H9 (cell line): ENCODE data around the gene CARS1. TPM values are rescaled to one million over a fixed set of nuclear protein-coding genes. Genes with fewer than 3 reads are reported as not detected.

ENCODE experiments used
- DNase-seq: peaks from one replicate; pipeline ENCODE4 v3.0.0-alpha.2; 2017
- H2AFZ ChIP-seq: one replicate; pipeline ENCODE4 v1.6.1; 2013; ENCODE audit warnings: mild to moderate bottlenecking, low read length, control low read depth, moderate library complexity
- H2AK5ac ChIP-seq: 2 replicates; pipeline ENCODE4 v1.6.1; 2013; ENCODE audit warnings: low read length, control low read depth, mixed read lengths; ENCODE audit not compliant: insufficient read length
- H2BK120ac ChIP-seq: one replicate; pipeline ENCODE4 v1.6.1; 2013; ENCODE audit warnings: low read depth, mild to moderate bottlenecking, low read length, control low read depth, inconsistent platforms; ENCODE audit not compliant: poor library complexity, severe bottlenecking
- H2BK12ac ChIP-seq: 2 replicates; pipeline ENCODE4 v1.6.1; 2013; ENCODE audit warnings: low read length, control low read depth, mixed read lengths, low read depth; ENCODE audit not compliant: insufficient read length
- H2BK15ac ChIP-seq: 2 replicates; pipeline ENCODE4 v1.6.1; 2013; ENCODE audit warnings: low read depth, low read length, control low read depth
- H2BK20ac ChIP-seq: one replicate; pipeline ENCODE4 v1.6.1; 2013; ENCODE audit warnings: low read depth, mild to moderate bottlenecking, low read length, control low read depth, inconsistent platforms; ENCODE audit not compliant: poor library complexity, severe bottlenecking
- H2BK5ac ChIP-seq: 2 replicates; pipeline ENCODE4 v1.6.1; 2013; ENCODE audit warnings: low read length, control low read depth, mixed read lengths; ENCODE audit not compliant: insufficient read length
- H3K14ac ChIP-seq: 2 replicates; pipeline ENCODE4 v1.6.1; 2013; ENCODE audit warnings: low read length, control low read depth; ENCODE audit not compliant: insufficient read depth
- H3K18ac ChIP-seq: 2 replicates; pipeline ENCODE4 v1.6.1; 2013; ENCODE audit warnings: low read depth, mild to moderate bottlenecking, mixed read lengths, low read length, control low read depth; ENCODE audit not compliant: insufficient read length
- H3K23ac ChIP-seq: 2 replicates; pipeline ENCODE4 v1.6.1; 2013; ENCODE audit warnings: low read length, control low read depth, mixed read lengths, low read depth; ENCODE audit not compliant: insufficient read length
- H3K23me2 ChIP-seq: 2 replicates; pipeline ENCODE4 v1.6.1; 2013; ENCODE audit warnings: low read depth, mild to moderate bottlenecking, mixed read lengths, low read length, control low read depth; ENCODE audit not compliant: insufficient read length, poor library complexity, severe bottlenecking
- H3K27ac ChIP-seq: 2 replicates; pipeline ENCODE4 v1.5.1; 2013; ENCODE audit warnings: low read length, control low read depth, mixed read lengths, low read depth; ENCODE audit not compliant: insufficient read length
- H3K27me3 ChIP-seq: 2 replicates; pipeline ENCODE4 v1.6.1; 2013; ENCODE audit warnings: low read length, control low read depth, inconsistent platforms; ENCODE audit not compliant: insufficient read depth
- H3K4ac ChIP-seq: 2 replicates; pipeline ENCODE4 v1.6.1; 2013; ENCODE audit warnings: low read depth, mild to moderate bottlenecking, control low read depth, inconsistent platforms, low read length, moderate library complexity
- H3K4me1 ChIP-seq: 2 replicates; pipeline ENCODE4 v1.6.1; 2013; ENCODE audit warnings: low read length, control low read depth, inconsistent platforms; ENCODE audit not compliant: insufficient read depth
- H3K4me2 ChIP-seq: 2 replicates; pipeline ENCODE4 v1.6.1; 2013; ENCODE audit warnings: low read length, control low read depth, mixed read lengths; ENCODE audit not compliant: insufficient read length, insufficient read depth
- H3K56ac ChIP-seq: 2 replicates; pipeline ENCODE4 v1.6.1; 2013; ENCODE audit warnings: low read depth, mild to moderate bottlenecking, mixed read lengths, low read length, control low read depth; ENCODE audit not compliant: insufficient read length
- H3K79me1 ChIP-seq: 2 replicates; pipeline ENCODE4 v1.6.1; 2013; ENCODE audit warnings: low read depth, mild to moderate bottlenecking, moderate library complexity, low read length, control low read depth, inconsistent platforms; ENCODE audit not compliant: insufficient read depth, poor library complexity, severe bottlenecking
- H3K79me2 ChIP-seq: 2 replicates; pipeline ENCODE4 v1.6.1; 2013; ENCODE audit warnings: low read length, control low read depth, inconsistent platforms; ENCODE audit not compliant: insufficient read depth
- H3K9ac ChIP-seq: 2 replicates; pipeline ENCODE4 v1.6.1; 2013; ENCODE audit warnings: low read length, control low read depth, mixed read lengths; ENCODE audit not compliant: insufficient read length; ENCODE audit errors: extremely low read depth
- H3K9me3 ChIP-seq: one replicate; pipeline ENCODE4 v1.6.1; 2013; ENCODE audit warnings: low read depth, low read length, inconsistent platforms; ENCODE audit not compliant: control insufficient read depth
- H3T11ph ChIP-seq: one replicate; pipeline ENCODE4 v1.6.1; 2013; ENCODE audit warnings: mild to moderate bottlenecking, low read length, control low read depth, inconsistent platforms
- H4K20me1 ChIP-seq: one replicate; pipeline ENCODE4 v1.6.1; 2013; ENCODE audit not compliant: control insufficient read depth, insufficient read length, insufficient read depth
- H4K5ac ChIP-seq: 2 replicates; pipeline ENCODE4 v1.6.1; 2013; ENCODE audit warnings: low read depth, mild to moderate bottlenecking, mixed read lengths, low read length, control low read depth; ENCODE audit not compliant: insufficient read length
- H4K8ac ChIP-seq: replicated peaks from 2 replicates; pipeline ENCODE4 v1.6.1; 2013; ENCODE audit warnings: low read length, control low read depth, mixed read lengths, low read depth; ENCODE audit not compliant: insufficient read length
- H4K91ac ChIP-seq: 2 replicates; pipeline ENCODE4 v1.6.1; 2013; ENCODE audit warnings: low read depth, mild to moderate bottlenecking, moderate library complexity, mixed read lengths, low read length, control low read depth; ENCODE audit not compliant: insufficient read length
- H3K27ac Mint-ChIP-seq, 3 experiments: 2 replicates in 2 of 3; 3 replicates in 1 of 3; pipeline ENCODE4 v1.8.0; 2020 to 2021; ENCODE audit warnings: mixed read lengths in 3 of 3, mild to moderate bottlenecking in 1 of 3, moderate library complexity in 1 of 3
- H3K27me3 Mint-ChIP-seq: 2 replicates; pipeline ENCODE4 v1.8.0; 2021; ENCODE audit warnings: low read depth, mild to moderate bottlenecking, moderate library complexity, mixed read lengths
- H3K36me3 Mint-ChIP-seq, 3 experiments: 2 replicates in 2 of 3; 3 replicates in 1 of 3; pipeline ENCODE4 v1.8.0; 2020 to 2021; ENCODE audit warnings: low read depth in 3 of 3, mixed read lengths in 3 of 3; ENCODE audit not compliant: insufficient read depth in 1 of 3
- H3K4me1 Mint-ChIP-seq, 2 experiments: 2 replicates each; pipeline ENCODE4 v1.8.0; 2020; ENCODE audit warnings: mixed read lengths in 2 of 2
- H3K4me3 Mint-ChIP-seq, 2 experiments: 2 replicates in 1 of 2; 3 replicates in 1 of 2; pipeline ENCODE4 v1.8.0; 2020 to 2021; ENCODE audit warnings: mild to moderate bottlenecking in 2 of 2, mixed read lengths in 2 of 2, moderate library complexity in 1 of 2
- H3K9me3 Mint-ChIP-seq, 2 experiments: 2 replicates in 1 of 2; 3 replicates in 1 of 2; pipeline ENCODE4 v1.8.0; 2020; ENCODE audit warnings: mild to moderate bottlenecking in 2 of 2, mixed read lengths in 2 of 2, moderate library complexity in 1 of 2
- CTCF ChIP-seq: fragments of 200-600 bp; sonication (generic); conservative IDR thresholded peaks from 3 replicates; pipeline ENCODE4 v1.8.0; 2021; ENCODE audit warnings: antibody characterized with exemption, mild to moderate bottlenecking
- WGBS: extraction: QIAGEN DNeasy Blood & Tissue Kit; methylation state at CpG from one replicate; pipeline ENCODE4 v1.1.7; 2013; ENCODE audit warnings: missing lambda C conversion rate, low lambda C conversion rate, mixed read lengths; ENCODE audit not compliant: insufficient read length; ENCODE audit errors: extremely low coverage; 5-methylcytosine and 5-hydroxymethylcytosine counted together
- total RNA-seq: library from RNA; stranded (reverse); gene quantifications from 2 replicates; pipeline ENCODE4 v1.2.1, GENCODE V29; 2021

The CARS1 gene
- total RNA-seq, 1 experiment from 2014 or later = 92.3 TPM

- Mint-ChIP-seq H3K4me3 (no peak overlapping the region), H3K4me1 (peaks cover 5 to 8% of the 10 kb centered on the region in 2 experiments), H3K36me3 (peaks cover 2 to 10% (median 3%) of the 10 kb centered on the region in 3 experiments; a peak in 6 of 7 replicates), H3K27ac (no peak overlapping the region), H3K27me3 (peaks cover 3% of the 10 kb centered on the region; the same call in 1 of the 2 replicates), H3K9me3 (peaks cover 4 to 5% of the 10 kb centered on the region in 2 experiments; a peak in 2 of 5 replicates)
- Histone ChIP-seq H4K5ac (no peak overlapping the region), H2BK15ac (no peak overlapping the region), H3K9ac (no peak overlapping the region), H3K27ac (no peak overlapping the region), H3K79me2 (no peaks in the 10 kb centered on the region), H2BK120ac (no peak overlapping the region), H4K8ac (no peak overlapping the region), H3K27me3 (no peaks in the 10 kb centered on the region), H3T11ph (no peak overlapping the region), H2BK20ac (no peak overlapping the region), H3K9me3 (no peaks in the 10 kb centered on the region), H2BK5ac (no peak overlapping the region), H4K91ac (no peak overlapping the region), H2BK12ac (no peak overlapping the region), H3K18ac (no peak overlapping the region), H3K14ac (no peak overlapping the region), H2AFZ (no peak overlapping the region), H3K79me1 (no peaks in the 10 kb centered on the region), H4K20me1 (no peaks in the 10 kb centered on the region), H2AK5ac (no peak overlapping the region), H3K23me2 (no peaks in the 10 kb centered on the region), H3K4me1 (no peaks in the 10 kb centered on the region), H3K4me2 (no peak overlapping the region), H3K4ac (no peak overlapping the region), H3K56ac (no peak overlapping the region), H3K23ac (no peak overlapping the region)
- no CpG with 5 or more reads among the region's 3 CpGs for WGBS
- no peak for TF ChIP-seq CTCF
- DNase-seq = no peak
Observed at GRCh38 chr11:3099178-3099577, 42.0 kb upstream of the CARS1 start.
